Adrenal gland (tissue), 12 donors: ENCODE data around the gene ENO1. TPM values are rescaled to one million over a fixed set of nuclear protein-coding genes. Genes with fewer than 3 reads are reported as not detected.

ENCODE experiments used
- DNase-seq, 7 donors: peaks; one replicate each; pipeline ENCODE4 v3.0.0-alpha.2; 2019 to 2020
- H3K27ac ChIP-seq, 5 donors: fragments of 200-600 bp; sonication (generic) in 4 of 5; 1 replicate in 3 of 5; 2 replicates in 2 of 5; pipeline versions ENCODE4 v1.5.1 to v1.8.0; 2016 to 2020; ENCODE audit warnings: mild to moderate bottlenecking in 1 of 5
- H3K27me3 ChIP-seq: fragments of 200-600 bp; 2 replicates; pipeline ENCODE4 v1.8.0; 2021
- H3K36me3 ChIP-seq, 2 donors: fragments of 200-600 bp; replicated peaks in 1 of 2; 1 replicate in 1 of 2; 2 replicates in 1 of 2; pipeline versions ENCODE4 v1.5.1 to v1.8.0; 2018 to 2022
- H3K4me1 ChIP-seq, 2 donors: fragments of 200-600 bp; replicated peaks in 1 of 2; 1 replicate in 1 of 2; 2 replicates in 1 of 2; pipeline versions ENCODE4 v1.5.1 to v1.8.0; 2018 to 2021
- H3K4me3 ChIP-seq, 4 donors: fragments of 200-600 bp; sonication (generic) in 3 of 4; one replicate each; pipeline ENCODE4 v1.5.1; 2016 to 2018
- H3K9me3 ChIP-seq, 3 donors: fragments of 200-600 bp; sonication (generic) in 1 of 3; replicated peaks in 1 of 3; 1 replicate in 2 of 3; 2 replicates in 1 of 3; pipeline versions ENCODE4 v1.5.1 to v1.8.0; 2016 to 2021
- CTCF ChIP-seq, 6 experiments: fragments of 450-650 bp in 4 of 6; fragments of 200-600 bp in 2 of 6; sonication (generic) in 1 of 6; IDR thresholded peaks; 1 replicate in 5 of 6; 2 replicates in 1 of 6; pipeline versions ENCODE4 v1.5.1 to v1.8.0; 2016 to 2021; ENCODE audit warnings: antibody characterized with exemption in 6 of 6, mild to moderate bottlenecking in 2 of 6, moderate library complexity in 1 of 6
- POLR2A ChIP-seq, 2 donors: fragments of 450-650 bp; IDR thresholded peaks; one replicate each; pipeline ENCODE4 v1.6.1; 2017; ENCODE audit warnings: antibody characterized with exemption in 2 of 2, mild to moderate bottlenecking in 2 of 2, moderate library complexity in 1 of 2
- WGBS, 4 donors: extraction: QIAGEN DNeasy Blood & Tissue Kit in 2 of 4; methylation state at CpG; one replicate each; pipeline versions ENCODE4 v1.1.5 to v1.1.7; 2013 to 2017; 5-methylcytosine and 5-hydroxymethylcytosine counted together
- intact Hi-C, 2 donors: fragments of 100-400 bp; cut with DNase I; formaldehyde crosslinking; loops; one replicate each; pipeline versions ENCODE4 v1.14.1 to v1.15.0; 2022 to 2023
- polyA plus RNA-seq, 3 donors: library from polyadenylated mRNA; stranded (reverse); fragments of 200-250 nt in 2 of 3; fragments of 350-450 nt in 1 of 3; fragmentation: Illumina TruSeq in 1 of 3; extraction: RNeasy Lipid Tissue Mini Kit (QIAGEN cat#74804) in 1 of 3; gene quantifications; one replicate each; pipeline ENCODE4 v1.2.3, GENCODE V29; 2013 to 2014
- total RNA-seq, 9 donors: library from RNA; depleted of rRNA in 4 of 9; stranded (reverse); fragments of >200 nt in 4 of 9; fragments of 120-200 nt in 1 of 9; fragmentation: NEBNext Ultra II Directional in 1 of 9; extraction: Animal tissue kit (Norgen Biotek cat#: 25700) in 1 of 9; gene quantifications; one replicate each; pipeline versions ENCODE4 v1.1.0 to v1.2.4, GENCODE V29; 2013 to 2023
- donor health status: healthy with polysubstance abuse.
- donor health status: Bipolar disorder and iron deficiency.
- donor health status: DM: yes; HTN: yes; CAD: no.
- donor health status: DM: no; HTN: no; CAD: no.
- donor health status: DM: no; HTN: no; CAD: no.
- donor health status: DM: yes; HTN: yes; CAD: no.

ENO1 gene
- total and polyA plus RNA-seq, 12 donors = 142 to 819 (median 581) TPM

GRCh38 chr1:8892026-8892425 lies 13.5 kb upstream of the ENO1 start:
- intact Hi-C loops = no loop called here

GRCh38 chr1:8891401-8891800 lies 12.9 kb upstream of the ENO1 start:
- TF ChIP-seq CTCF (IDR thresholded peaks at IDR 0.05) (no peak), POLR2A (IDR thresholded peaks at IDR 0.05) (no peak)
- no peak overlapping the region for H3K4me3 ChIP-seq

More at GRCh38 chr1:8892026-8892425, 13.5 kb upstream of the ENO1 start:
- 77 to 91% (median 88%) methylated on average over 6 of the region's 6 CpGs for WGBS, 4 donors
- Histone ChIP-seq H3K27ac (no peak overlapping the region), H3K4me1 (peaks cover 5 to 16% of the 10 kb centered on the region in 2 donors), H3K9me3 (no peaks in the 10 kb centered on the region), H3K36me3 (no peaks in the 10 kb centered on the region), H3K4me3 (no peak overlapping the region), H3K27me3 (no peaks in the 10 kb centered on the region)
- TF ChIP-seq POLR2A (IDR thresholded peaks at IDR 0.05) (no peak), CTCF (IDR thresholded peaks at IDR 0.05) (no peak)
- no peak for DNase-seq

GRCh38 chr1:8889925-8890785 lies 11.7 kb upstream of the ENO1 start:
- Histone ChIP-seq H3K4me3 (no peak overlapping the region), H3K4me1 (peaks cover 5 to 16% of the 10 kb centered on the region in 2 donors), H3K9me3 (no peaks in the 10 kb centered on the region), H3K27me3 (no peaks in the 10 kb centered on the region), H3K27ac (peak overlapping the region in 3 of 5 donors; percentile 9 to 61 (median 50)), H3K36me3 (no peaks in the 10 kb centered on the region)
- peak; percentile 89 to 98 (median 96) for DNase-seq
- TF ChIP-seq CTCF (IDR thresholded peaks at IDR 0.05) = no peak
- no peak for TF ChIP-seq POLR2A (IDR thresholded peaks at IDR 0.05)
- WGBS, 4 donors = 27 to 32% (median 30%) methylated on average over 18 of the region's 18 CpGs
- intact Hi-C loops = no loop called here

More at GRCh38 chr1:8891401-8891800, 12.9 kb upstream of the ENO1 start:
- WGBS, 4 donors = 70 to 84% (median 73%) methylated on average over 3 of the region's 3 CpGs
- Histone ChIP-seq H3K36me3 (no peaks in the 10 kb centered on the region), H3K27me3 (no peaks in the 10 kb centered on the region), H3K4me1 (peaks cover 5 to 16% of the 10 kb centered on the region in 2 donors), H3K9me3 (no peaks in the 10 kb centered on the region), H3K27ac (no peak overlapping the region)
- intact Hi-C loops = no loop called here
- DNase-seq = no peak

- WGBS, 4 donors = 56 to 61% (median 60%) methylated on average over 11 of the region's 11 CpGs
- no peak for TF ChIP-seq CTCF (IDR thresholded peaks at IDR 0.05)
- TF ChIP-seq POLR2A (IDR thresholded peaks at IDR 0.05) = no peak
- intact Hi-C loops = no loop called here
- no peaks in the 10 kb centered on the region for H3K9me3 ChIP-seq
- H3K27ac ChIP-seq = peak overlapping the region in 2 of 5 donors; percentile 30 to 50
- no peak overlapping the region for H3K4me3 ChIP-seq
- no peaks in the 10 kb centered on the region for H3K27me3 ChIP-seq
- H3K4me1 ChIP-seq = peaks cover 5 to 16% of the 10 kb centered on the region in 2 donors
- H3K36me3 ChIP-seq = no peaks in the 10 kb centered on the region
- peak in 1 of 7 donors; percentile 41 for DNase-seq
These were observed 10.8 kb upstream of the ENO1 start for GRCh38 chr1:8889103-8889846.
